Activated CD8-positive, alpha-beta T cell treated with anti-CD3 and anti-CD28 coated beads, Interleukin-2, amount 10 ng/mL, durations not matched to agents 7 days and 5 days (primary cell): ENCODE results near the gene CCDC112. TPM values are rescaled to one million over a fixed set of nuclear protein-coding genes. Genes with fewer than 3 reads are reported as not detected.

ENCODE experiments used
- ATAC-seq: fragments of 150-1000 bp; cut with Tn5 transposase; one replicate; pipeline ENCODE4 v1.10.0; 2021; ENCODE audit warnings: moderate library complexity
- CTCF ChIA-PET: fragments of 350-600 bp; sonication (Branson Sonifier 250); formaldehyde crosslinking; loops from one replicate; lab custom pipeline; 2021; ENCODE audit warnings: antibody characterized with exemption; lab: Charles Lee
- POLR2A ChIA-PET: fragments of 350-600 bp; sonication (Branson Sonifier 250); formaldehyde crosslinking; loops from one replicate; lab custom pipeline; 2021; ENCODE audit warnings: antibody characterized with exemption; lab: Charles Lee
- DNase-seq: peaks from one replicate; pipeline ENCODE4 v3.0.0-alpha.2; 2020
- H3K27ac Mint-ChIP-seq: one replicate; pipeline ENCODE4 v1.8.0; 2021; ENCODE audit warnings: mild to moderate bottlenecking, mixed read lengths
- H3K27me3 Mint-ChIP-seq: one replicate; pipeline ENCODE4 v1.8.0; 2021; ENCODE audit warnings: low read depth, mixed read lengths
- H3K36me3 Mint-ChIP-seq: one replicate; pipeline ENCODE4 v1.8.0; 2021; ENCODE audit warnings: low read depth, mixed read lengths
- H3K4me1 Mint-ChIP-seq: one replicate; pipeline ENCODE4 v1.8.0; 2021; ENCODE audit warnings: low read depth, mixed read lengths
- H3K4me3 Mint-ChIP-seq: one replicate; pipeline ENCODE4 v1.8.0; 2021; ENCODE audit warnings: mild to moderate bottlenecking, mixed read lengths
- H3K9me3 Mint-ChIP-seq: one replicate; pipeline ENCODE4 v1.8.0; 2022; ENCODE audit warnings: mixed read lengths; ENCODE audit not compliant: insufficient read depth
- total RNA-seq, 2 experiments: library from RNA; stranded (reverse); gene quantifications; one replicate each; pipeline ENCODE4 v1.2.3, GENCODE V29; 2021

CCDC112 gene
- total RNA-seq, 2 experiments from 2014 or later = 0.50 to 0.71 TPM

GRCh38 chr5:115282131-115282530 lies 14.3 kb downstream of the CCDC112 start:
- ATAC-seq (no peak), DNase-seq (no peak)
- Mint-ChIP-seq H3K4me3 (no peak overlapping the region), H3K36me3 (no peaks in the 10 kb centered on the region), H3K4me1 (peaks cover 3% of the 10 kb centered on the region), H3K27me3 (no peaks in the 10 kb centered on the region), H3K9me3 (no peaks in the 10 kb centered on the region), H3K27ac (no peak overlapping the region)
- CTCF ChIA-PET = no interaction called here
- POLR2A ChIA-PET = no interaction called here

- ATAC-seq (no peak), DNase-seq (no peak)
- Mint-ChIP-seq H3K36me3 (no peaks in the 10 kb centered on the region), H3K27me3 (peaks cover 11% of the 10 kb centered on the region), H3K9me3 (no peaks in the 10 kb centered on the region), H3K4me3 (no peak overlapping the region), H3K27ac (no peak overlapping the region), H3K4me1 (no peaks in the 10 kb centered on the region)
- ChIA-PET POLR2A (no interaction called here), CTCF (no interaction called here)
Measured at GRCh38 chr5:115274584-115274983, 21.9 kb downstream of the CCDC112 start.

GRCh38 chr5:115272297-115272958 lies 24.0 kb downstream of the CCDC112 start:
- no peak overlapping the region for H3K4me3 Mint-ChIP-seq
- CTCF ChIA-PET = no interaction called here
- H3K36me3 Mint-ChIP-seq = no peaks in the 10 kb centered on the region
- H3K9me3 Mint-ChIP-seq = no peaks in the 10 kb centered on the region
- no peak overlapping the region for H3K27ac Mint-ChIP-seq
- peaks cover 11% of the 10 kb centered on the region for H3K27me3 Mint-ChIP-seq
- H3K4me1 Mint-ChIP-seq = no peaks in the 10 kb centered on the region
- DNase-seq (no peak), ATAC-seq (no peak)
- POLR2A ChIA-PET = no interaction called here

GRCh38 chr5:115271295-115272050 lies 25.0 kb downstream of the CCDC112 start:
- H3K27ac Mint-ChIP-seq = no peak overlapping the region
- no peak for DNase-seq
- no peaks in the 10 kb centered on the region for H3K4me1 Mint-ChIP-seq
- ChIA-PET CTCF (no interaction called here), POLR2A (no interaction called here)
- no peaks in the 10 kb centered on the region for H3K36me3 Mint-ChIP-seq
- peaks cover 11% of the 10 kb centered on the region for H3K27me3 Mint-ChIP-seq
- H3K9me3 Mint-ChIP-seq = no peaks in the 10 kb centered on the region
- no peak overlapping the region for H3K4me3 Mint-ChIP-seq
- no peak for ATAC-seq

DNA sequence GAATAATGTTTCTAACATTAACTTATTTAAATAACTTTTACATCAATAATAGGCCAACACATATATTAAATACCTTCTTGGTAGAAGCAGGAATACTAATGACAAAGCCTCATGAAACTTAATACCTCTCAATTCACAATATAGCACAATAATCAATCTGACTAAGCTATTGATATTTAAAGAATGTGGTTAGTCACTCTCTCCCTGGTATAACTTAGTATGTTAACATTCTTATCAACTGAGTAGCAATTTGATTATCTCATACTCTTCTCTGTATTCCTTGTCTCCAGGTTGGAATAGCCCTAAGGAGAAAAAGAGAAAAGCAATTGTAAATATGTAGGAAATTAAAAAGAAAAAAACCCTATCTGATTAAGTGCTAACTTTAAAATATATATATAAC lies 28.8 kb downstream of the CCDC112 start:
- DNase-seq (no peak), ATAC-seq (no peak)
- H3K9me3 Mint-ChIP-seq = no peaks in the 10 kb centered on the region
- H3K4me3 Mint-ChIP-seq = no peak overlapping the region
- no peak overlapping the region for H3K27ac Mint-ChIP-seq
- CTCF ChIA-PET = no interaction called here
- H3K27me3 Mint-ChIP-seq = peaks cover 11% of the 10 kb centered on the region
- H3K36me3 Mint-ChIP-seq = peaks cover 3% of the 10 kb centered on the region
- peaks cover 5% of the 10 kb centered on the region for H3K4me1 Mint-ChIP-seq
- POLR2A ChIA-PET = no interaction called here

GRCh38 chr5:115265220-115265619 lies 31.2 kb downstream of the CCDC112 start:
- peaks cover 10% of the 10 kb centered on the region for H3K36me3 Mint-ChIP-seq
- no peak overlapping the region for H3K4me3 Mint-ChIP-seq
- DNase-seq = no peak
- no peak for ATAC-seq
- peaks cover 23% of the 10 kb centered on the region for H3K4me1 Mint-ChIP-seq
- peaks cover 1% of the 10 kb centered on the region for H3K27me3 Mint-ChIP-seq
- H3K9me3 Mint-ChIP-seq = no peaks in the 10 kb centered on the region
- ChIA-PET CTCF (interaction anchor here (0.6 kb wide), 1 partner anchor 200 kb away, joined by 3 read pairs; no protein-coding TSS in a partner anchor), POLR2A (no interaction called here)
- H3K27ac Mint-ChIP-seq = no peak overlapping the region

DNA sequence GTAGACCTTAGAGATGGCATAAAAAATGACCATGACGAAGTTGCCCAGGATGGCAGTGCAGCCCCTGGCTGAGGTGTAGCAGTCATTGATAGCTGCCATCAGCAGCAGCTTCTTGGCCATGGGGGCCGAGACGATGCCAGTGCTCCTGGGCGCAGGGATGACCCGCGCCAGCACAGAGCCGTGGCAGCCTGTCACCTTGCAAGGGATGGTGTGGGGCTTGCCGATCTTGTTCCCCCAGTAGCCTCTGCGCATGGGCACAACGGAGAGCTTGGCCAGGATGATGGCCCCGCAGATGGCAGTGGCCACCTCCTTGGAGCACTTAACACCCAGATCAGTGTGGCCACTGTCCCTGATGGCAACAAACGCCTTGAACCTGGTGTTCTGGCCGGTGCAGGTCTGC lies 31.7 kb downstream of the CCDC112 start:
- peaks cover 27% of the 10 kb centered on the region for H3K4me1 Mint-ChIP-seq
- POLR2A ChIA-PET = no interaction called here
- H3K4me3 Mint-ChIP-seq = no peak overlapping the region
- no peak overlapping the region for H3K27ac Mint-ChIP-seq
- ATAC-seq (no peak), DNase-seq (no peak)
- H3K9me3 Mint-ChIP-seq = no peaks in the 10 kb centered on the region
- CTCF ChIA-PET = interaction anchor here (0.6 kb wide), 1 partner anchor 201 kb away, joined by 3 read pairs; no protein-coding TSS in a partner anchor
- peaks cover 10% of the 10 kb centered on the region for H3K36me3 Mint-ChIP-seq
- no peaks in the 10 kb centered on the region for H3K27me3 Mint-ChIP-seq

DNA sequence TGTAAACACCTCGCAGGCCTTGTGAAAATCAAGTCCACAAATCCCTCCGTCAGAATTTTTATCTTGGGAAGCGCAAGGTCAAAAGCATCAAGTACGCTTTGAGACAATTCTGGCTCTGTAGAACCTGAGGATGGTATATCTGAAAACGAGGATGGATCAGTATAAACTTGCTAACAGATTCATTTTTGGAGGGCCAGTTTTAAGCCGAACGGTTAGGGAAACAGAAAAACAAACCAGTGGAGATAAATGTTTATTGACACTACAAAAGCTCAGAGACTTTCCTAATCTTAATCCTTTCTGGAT lies 33.4 kb downstream of the CCDC112 start:
- Mint-ChIP-seq H3K27ac (peak overlapping the region; percentile 90), H3K4me1 (peaks cover 32% of the 10 kb centered on the region), H3K36me3 (peaks cover 11% of the 10 kb centered on the region), H3K4me3 (peak overlapping the region; percentile 84), H3K9me3 (no peaks in the 10 kb centered on the region), H3K27me3 (no peaks in the 10 kb centered on the region)
- no peak for ATAC-seq
- CTCF ChIA-PET = interaction anchor here (0.9 to 1.6 kb wide), 3 partner anchors 15 to 20 kb away, joined by 3 read pairs; no protein-coding TSS in a partner anchor
- no peak for DNase-seq
- POLR2A ChIA-PET = interaction anchor here (1.0 to 2.1 kb wide), 2 partner anchors 17 to 33 kb away, joined by 3 to 7 read pairs; partner anchors contain the start of gene CCDC112

GRCh38 chr5:115262321-115263077 lies 34.0 kb downstream of the CCDC112 start, which contains the start of gene PGGT1B:
PGGT1B (minus strand) TSS chr5:115262877; CDS start chr5:115262851, 26 bp downstream.
- Mint-ChIP-seq H3K4me3 (peak within 1 kb of the TSS; percentile 84), H3K27ac (peak within 1 kb of the TSS; percentile 90), H3K4me1 (peaks cover 32% of the 10 kb centered on the region), H3K9me3 (no peaks in the 10 kb centered on the region), H3K27me3 (no peaks in the 10 kb centered on the region), H3K36me3 (peaks cover 11% of the 10 kb centered on the region)
- ChIA-PET POLR2A (interaction anchor here (0.6 to 2.1 kb wide), 5 partner anchors 11 to 194 kb away, joined by 3 to 7 read pairs (median 4); partner anchors contain the start of gene CCDC112), CTCF (interaction anchor here (0.8 to 1.6 kb wide), 6 partner anchors 12 to 165 kb away, joined by 3 to 4 read pairs (median 3); no protein-coding TSS in a partner anchor)
- ATAC-seq = peak; percentile 94
- DNase-seq = peak; percentile 78

DNA sequence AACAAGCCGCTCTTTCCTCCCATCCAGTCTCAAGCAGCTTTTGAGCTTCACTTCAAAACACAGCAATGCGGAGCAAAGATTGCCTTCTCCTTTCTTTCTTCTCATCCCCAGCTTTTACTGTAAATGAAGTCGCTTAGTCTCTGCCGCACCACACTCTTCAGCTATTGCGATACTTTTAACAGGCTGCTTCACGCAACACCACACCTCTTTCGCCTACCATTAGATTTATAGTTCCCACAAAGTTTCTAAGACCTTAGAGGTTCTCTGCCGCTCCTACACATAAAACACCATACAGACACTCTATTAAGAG lies 34.5 kb downstream of the CCDC112 start:
- POLR2A ChIA-PET = interaction anchor here (0.6 to 2.1 kb wide), 4 partner anchors 11 to 193 kb away, joined by 4 to 7 read pairs (median 5); partner anchors contain the start of gene CCDC112
- H3K4me1 Mint-ChIP-seq = peaks cover 32% of the 10 kb centered on the region
- no peak for DNase-seq

GRCh38 chr5:115260248-115260647 lies 36.2 kb downstream of the CCDC112 start:
- DNase-seq = no peak
- Mint-ChIP-seq H3K27ac (no peak overlapping the region), H3K36me3 (peaks cover 18% of the 10 kb centered on the region), H3K4me3 (no peak overlapping the region), H3K9me3 (no peaks in the 10 kb centered on the region), H3K27me3 (no peaks in the 10 kb centered on the region), H3K4me1 (peaks cover 32% of the 10 kb centered on the region)
- ATAC-seq = no peak
- CTCF ChIA-PET = interaction anchor here (0.9 to 1.3 kb wide), 3 partner anchors 8 to 162 kb away, joined by 3 read pairs; no protein-coding TSS in a partner anchor
- POLR2A ChIA-PET = no interaction called here

More for the DNA sequence above, 34.5 kb downstream of the CCDC112 start:
- peak; percentile 22 for ATAC-seq
- H3K27me3 Mint-ChIP-seq = no peaks in the 10 kb centered on the region
- H3K4me3 Mint-ChIP-seq = peak overlapping the region; percentile 84
- CTCF ChIA-PET = interaction anchor here (0.8 to 1.5 kb wide), 4 partner anchors 11 to 164 kb away, joined by 3 to 4 read pairs (median 3); no protein-coding TSS in a partner anchor
- no peaks in the 10 kb centered on the region for H3K9me3 Mint-ChIP-seq
- H3K36me3 Mint-ChIP-seq = peaks cover 12% of the 10 kb centered on the region
- peak overlapping the region; percentile 90 for H3K27ac Mint-ChIP-seq
